ENCODE measurements around the gene ZNF98. TPM values are rescaled to one million over a fixed set of nuclear protein-coding genes. Genes with fewer than 3 reads are reported as not detected.
A peak's percentile ranks its signal among the peaks of the same experiment; 100 is the strongest.

ZNF98 gene
- total RNA-seq = under 1 TPM in 1 of 2 donors, not detected in 1; 0.63 TPM
- polyA plus RNA-seq (ENCODE audit: insufficient read length in 6 of 6) = 1 to 10 TPM; 1.3 to 5.3 (median 3.6) TPM
- long read RNA-seq, donor 1 = 0 reads
- long read RNA-seq, donor 2, partial matches to known transcripts = 6 of 6 reads
- long read RNA-seq, donor 2, other reads (novel, unspliced or antisense) = 0 of 6 reads
- long read RNA-seq, donor 3 = 0 reads
- long read RNA-seq, donor 4 = 0 reads
- long read RNA-seq, donor 5 = 0 reads
- long read RNA-seq, donor 6, partial matches to known transcripts = 0 of 2 reads
- long read RNA-seq, donor 6, other reads (novel, unspliced or antisense) = 0 of 2 reads
- long read RNA-seq, donor 7 = 0 reads
- long read RNA-seq, donor 8, partial matches to known transcripts = 0 of 1 reads
- long read RNA-seq, donor 8, other reads (novel, unspliced or antisense) = 0 of 1 reads
- long read RNA-seq, donor 9 = 0 reads
- long read RNA-seq, donor 10 = 0 reads
- long read RNA-seq, donor 11 = 0 reads
- long read RNA-seq, donor 12 = 0 reads

GRCh38 chr19:22422211-22422610, at the start of gene ZNF98:
Gene ZNF98 (minus strand): TSS chr19:22422346. CDS start chr19:22422224, 122 bp downstream.
- peak in 1 of 4 donors; percentile 58 for DNase-seq
- Histone ChIP-seq H3K27ac (no peak within 1 kb of the TSS), H3K27me3 (peaks cover 0 to 2% of the 10 kb centered on the region in 2 donors), H3K9me3 (peaks cover 0 to 93% of the 10 kb centered on the region in 2 donors), H3K4me1 (no peaks in the 10 kb centered on the region), H3K36me3 (no peaks in the 10 kb centered on the region), H3K4me3 (no peak within 1 kb of the TSS)
- intact Hi-C loops (cut with DNase I) = no loop called here
- no peak for ATAC-seq
- TF ChIP-seq CTCF (IDR thresholded peaks at IDR 0.05) = no peak

GRCh38 chr19:22446605-22447004, 24.5 kb upstream of the ZNF98 start:
- Histone ChIP-seq H3K27ac (no peak overlapping the region), H3K4me3 (no peak overlapping the region), H3K36me3 (no peaks in the 10 kb centered on the region), H3K4me1 (no peaks in the 10 kb centered on the region), H3K9me3 (peaks cover 0 to 99% of the 10 kb centered on the region in 2 donors), H3K27me3 (no peaks in the 10 kb centered on the region)
- ATAC-seq (no peak), DNase-seq (no peak)
- intact Hi-C loops (cut with DNase I) = no loop called here
- TF ChIP-seq CTCF (IDR thresholded peaks at IDR 0.05) = no peak

- Histone ChIP-seq H3K4me1 (no peaks in the 10 kb centered on the region), H3K27me3 (no peaks in the 10 kb centered on the region), H3K36me3 (no peaks in the 10 kb centered on the region), H3K27ac (no peak overlapping the region), H3K4me3 (no peak overlapping the region), H3K9me3 (peaks cover 0 to 98% of the 10 kb centered on the region in 2 donors)
- TF ChIP-seq CTCF (IDR thresholded peaks at IDR 0.05) = no peak
- no peak for DNase-seq
- intact Hi-C loops (cut with DNase I) = no loop called here
- no peak for ATAC-seq
These were observed 15.9 kb upstream of the ZNF98 start for GRCh38 chr19:22438011-22438410.

- ATAC-seq = no peak
- no peak for TF ChIP-seq CTCF (IDR thresholded peaks at IDR 0.05)
- peaks cover 0 to 22% of the 10 kb centered on the region in 2 donors for H3K27me3 ChIP-seq
- intact Hi-C loops (cut with DNase I) = no loop called here
- H3K27ac ChIP-seq = no peak overlapping the region
- H3K9me3 ChIP-seq = peaks cover 0 to 94% of the 10 kb centered on the region in 2 donors
- no peaks in the 10 kb centered on the region for H3K36me3 ChIP-seq
- peak in 1 of 4 donors; percentile 16 for DNase-seq
- no peaks in the 10 kb centered on the region for H3K4me1 ChIP-seq
- H3K4me3 ChIP-seq = no peak overlapping the region
These were observed 6.1 kb upstream of the ZNF98 start for GRCh38 chr19:22427960-22428913.
